BE2C (cell line): ENCODE measurements around the gene CCNI.

Experiments used
- DNase-seq: peaks from one replicate; pipeline ENCODE4 v3.0.0-alpha.2; 2020
- H3K27me3 ChIP-seq: fragments of 250-450 bp; sonication (Bioruptor Pico); 2 replicates; pipeline ENCODE4 v1.5.1; 2020; ENCODE audit warnings: mild to moderate bottlenecking
- H3K36me3 ChIP-seq: fragments of 250-450 bp; sonication (Bioruptor Pico); 2 replicates; pipeline ENCODE4 v1.5.1; 2020; ENCODE audit warnings: mild to moderate bottlenecking
- H3K4me1 ChIP-seq: fragments of 250-450 bp; sonication (Bioruptor Pico); 2 replicates; pipeline ENCODE4 v1.5.1; 2020
- H3K4me3 ChIP-seq: 2 replicates; pipeline ENCODE4 v1.5.1; 2011; ENCODE audit warnings: low read depth, low read length
- H3K9me3 ChIP-seq: fragments of 250-450 bp; sonication (Bioruptor Pico); 2 replicates; pipeline ENCODE4 v1.5.1; 2020
- CTCF ChIP-seq: IDR thresholded peaks from 2 replicates; pipeline ENCODE4 v1.5.1; 2012; ENCODE audit warnings: mild to moderate bottlenecking, low read depth, low read length

The CCNI gene

GRCh38 chr4:77009511-77010115, 66.2 kb downstream of the CCNI start:
- no peaks in the 10 kb centered on the region for H3K27me3 ChIP-seq
- no peak for TF ChIP-seq CTCF
- H3K36me3 ChIP-seq, result peaks cover 33% of the 10 kb centered on the region
- no peaks in the 10 kb centered on the region for H3K9me3 ChIP-seq
- H3K4me1 ChIP-seq, result no peaks in the 10 kb centered on the region; the same call in 1 of the 2 replicates
- no peak overlapping the region for H3K4me3 ChIP-seq
- no peak for DNase-seq

GRCh38 chr4:77007358-77008230, 68.2 kb downstream of the CCNI start:
- Histone ChIP-seq H3K4me1 (no peaks in the 10 kb centered on the region; the same call in 1 of the 2 replicates), H3K27me3 (no peaks in the 10 kb centered on the region), H3K36me3 (peaks cover 35% of the 10 kb centered on the region), H3K4me3 (no peak overlapping the region), H3K9me3 (no peaks in the 10 kb centered on the region)
- DNase-seq, result no peak
- no peak for TF ChIP-seq CTCF

GRCh38 chr4:77006753-77007353, 68.9 kb downstream of the CCNI start:
- H3K27me3 ChIP-seq, result no peaks in the 10 kb centered on the region
- no peaks in the 10 kb centered on the region for H3K9me3 ChIP-seq
- peaks cover 35% of the 10 kb centered on the region for H3K36me3 ChIP-seq
- no peak for TF ChIP-seq CTCF
- no peak for DNase-seq
- H3K4me1 ChIP-seq, result no peaks in the 10 kb centered on the region; the same call in 1 of the 2 replicates
- no peak overlapping the region for H3K4me3 ChIP-seq

- no peaks in the 10 kb centered on the region for H3K4me1 ChIP-seq
- DNase-seq, result no peak
- no peak for TF ChIP-seq CTCF
- H3K27me3 ChIP-seq, result no peaks in the 10 kb centered on the region
- H3K4me3 ChIP-seq, result no peak overlapping the region
- H3K9me3 ChIP-seq, result no peaks in the 10 kb centered on the region
- peaks cover 46% of the 10 kb centered on the region for H3K36me3 ChIP-seq
Observed at GRCh38 chr4:77003400-77003799, 72.4 kb downstream of the CCNI start.

GRCh38 chr4:77002321-77003107, 73.3 kb downstream of the CCNI start:
- Histone ChIP-seq H3K9me3 (no peaks in the 10 kb centered on the region), H3K4me3 (no peak overlapping the region), H3K27me3 (no peaks in the 10 kb centered on the region), H3K36me3 (peaks cover 49% of the 10 kb centered on the region), H3K4me1 (no peaks in the 10 kb centered on the region)
- TF ChIP-seq CTCF, result no peak
- no peak for DNase-seq
